Stimulated activated CD8-positive, alpha-beta memory T cell treated with anti-CD3 and anti-CD28 coated beads, Interleukin-12 subunit alpha, Interleukin-12 subunit beta, amount 100 ng/mL, for 4 hours (primary cell): Measurements from ENCODE around the gene KMT2D.
"Not testable (repeated sequence)": the region's sequence is repeated elsewhere in the genome, so short reads cannot be mapped to it uniquely, and the experiment has no call there.

Source experiments
- DNase-seq: peaks from one replicate; pipeline ENCODE4 v3.0.0-alpha.2; 2020; ENCODE audit warnings: low read depth

KMT2D gene

GRCh38 chr12:49088932-49089330 lies 28.3 kb upstream of the KMT2D start:
- no peak for DNase-seq

GRCh38 chr12:49088150-49088931 lies 27.7 kb upstream of the KMT2D start:
- DNase-seq, result peak; percentile 42

- DNase-seq, result no peak
Measured at GRCh38 chr12:49086116-49086515, 25.5 kb upstream of the KMT2D start.

- DNase-seq, result no peak
Measured at GRCh38 chr12:49084438-49084837, 23.8 kb upstream of the KMT2D start.

- DNase-seq, result no peak
Measured at GRCh38 chr12:49079793-49080192, 19.2 kb upstream of the KMT2D start.

GRCh38 chr12:49070971-49071370 lies 10.4 kb upstream of the KMT2D start:
- DNase-seq, result no peak

- DNase-seq, result peak; percentile 98
Measured at GRCh38 chr12:49069507-49070346, 9.1 kb upstream of the KMT2D start, which contains the start of gene RHEBL1. TSS of gene RHEBL1 (minus strand) at chr12:49069979. CDS start at chr12:49069785, 194 bp downstream.

- no peak for DNase-seq
Measured at GRCh38 chr12:49068879-49069506, 8.4 kb upstream of the KMT2D start.

- no peak for DNase-seq
Measured at GRCh38 chr12:49066120-49066519, 5.5 kb upstream of the KMT2D start.

- DNase-seq, result no peak
Measured at GRCh38 chr12:49064767-49065152, 4.2 kb upstream of the KMT2D start.

GRCh38 chr12:49061916-49062315 lies 1.3 kb upstream of the KMT2D start:
- DNase-seq, result not testable (repeated sequence)

- no peak for DNase-seq
Measured at GRCh38 chr12:49061157-49061650, 610 bp upstream of the KMT2D start.

GRCh38 chr12:49059299-49060171 lies 1.1 kb downstream of the KMT2D start:
- no peak for DNase-seq

GRCh38 chr12:49059045-49059298 lies 1.6 kb downstream of the KMT2D start:
- no peak for DNase-seq

GRCh38 chr12:49058366-49059044 lies 2.1 kb downstream of the KMT2D start:
- no peak for DNase-seq

- no peak for DNase-seq
Measured at GRCh38 chr12:49057888-49058287, 2.7 kb downstream of the KMT2D start.

GRCh38 chr12:49055978-49056754 lies 4.4 kb downstream of the KMT2D start:
- DNase-seq, result peak; percentile 28

GRCh38 chr12:49055092-49055491 lies 5.5 kb downstream of the KMT2D start:
- DNase-seq, result no peak

GRCh38 chr12:49054524-49054923 lies 6.1 kb downstream of the KMT2D start:
- DNase-seq, result no peak

GRCh38 chr12:49054096-49054495 lies 6.5 kb downstream of the KMT2D start:
- DNase-seq, result no peak
